ENCODE results near the gene KLHL42. TPM values are rescaled to one million over a fixed set of nuclear protein-coding genes. Genes with fewer than 3 reads are reported as not detected.

KLHL42 gene
- total RNA-seq, 1 donor from 2014 or later, result 48.8 TPM

DNA sequence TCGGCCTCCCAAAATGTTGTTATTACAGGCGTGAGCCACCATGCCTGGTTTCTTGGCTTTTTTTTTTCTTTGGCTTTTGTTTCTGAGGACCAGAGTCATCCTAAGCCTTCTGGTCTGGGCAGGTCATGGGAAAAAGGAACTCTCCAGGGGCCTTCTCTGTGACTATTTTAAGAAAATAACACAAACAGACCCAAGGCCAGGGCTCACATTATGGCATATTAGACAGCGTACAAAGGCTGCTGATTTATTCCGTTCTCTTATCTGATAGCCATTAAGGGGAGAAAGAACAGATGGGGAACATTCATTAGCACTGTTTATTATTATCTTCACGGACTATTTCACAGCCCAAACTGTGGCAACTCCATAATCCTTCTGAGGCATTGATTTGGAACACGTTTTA lies 28.8 kb downstream of the KLHL42 start:
- Mint-ChIP-seq H3K27ac (no peak overlapping the region), H3K4me1 (ENCODE audit: low read depth) (peaks cover 16% of the 10 kb centered on the region), H3K9me3 (ENCODE audit: low read depth) (no peaks in the 10 kb centered on the region), H3K4me3 (ENCODE audit: low read depth) (no peak overlapping the region), H3K36me3 (ENCODE audit: insufficient read depth) (no peaks in the 10 kb centered on the region), H3K27me3 (no peaks in the 10 kb centered on the region)
- TF ChIP-seq, protein P1, sequence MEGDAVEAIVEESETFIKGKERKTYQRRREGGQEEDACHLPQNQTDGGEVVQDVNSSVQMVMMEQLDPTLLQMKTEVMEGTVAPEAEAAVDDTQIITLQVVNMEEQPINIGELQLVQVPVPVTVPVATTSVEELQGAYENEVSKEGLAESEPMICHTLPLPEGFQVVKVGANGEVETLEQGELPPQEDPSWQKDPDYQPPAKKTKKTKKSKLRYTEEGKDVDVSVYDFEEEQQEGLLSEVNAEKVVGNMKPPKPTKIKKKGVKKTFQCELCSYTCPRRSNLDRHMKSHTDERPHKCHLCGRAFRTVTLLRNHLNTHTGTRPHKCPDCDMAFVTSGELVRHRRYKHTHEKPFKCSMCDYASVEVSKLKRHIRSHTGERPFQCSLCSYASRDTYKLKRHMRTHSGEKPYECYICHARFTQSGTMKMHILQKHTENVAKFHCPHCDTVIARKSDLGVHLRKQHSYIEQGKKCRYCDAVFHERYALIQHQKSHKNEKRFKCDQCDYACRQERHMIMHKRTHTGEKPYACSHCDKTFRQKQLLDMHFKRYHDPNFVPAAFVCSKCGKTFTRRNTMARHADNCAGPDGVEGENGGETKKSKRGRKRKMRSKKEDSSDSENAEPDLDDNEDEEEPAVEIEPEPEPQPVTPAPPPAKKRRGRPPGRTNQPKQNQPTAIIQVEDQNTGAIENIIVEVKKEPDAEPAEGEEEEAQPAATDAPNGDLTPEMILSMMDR (IDR thresholded peaks at IDR 0.05; ENCODE audit: unreplicated experiment), result no peak
- no peak for DNase-seq (ENCODE audit: low spot score, unreplicated experiment)

DNA sequence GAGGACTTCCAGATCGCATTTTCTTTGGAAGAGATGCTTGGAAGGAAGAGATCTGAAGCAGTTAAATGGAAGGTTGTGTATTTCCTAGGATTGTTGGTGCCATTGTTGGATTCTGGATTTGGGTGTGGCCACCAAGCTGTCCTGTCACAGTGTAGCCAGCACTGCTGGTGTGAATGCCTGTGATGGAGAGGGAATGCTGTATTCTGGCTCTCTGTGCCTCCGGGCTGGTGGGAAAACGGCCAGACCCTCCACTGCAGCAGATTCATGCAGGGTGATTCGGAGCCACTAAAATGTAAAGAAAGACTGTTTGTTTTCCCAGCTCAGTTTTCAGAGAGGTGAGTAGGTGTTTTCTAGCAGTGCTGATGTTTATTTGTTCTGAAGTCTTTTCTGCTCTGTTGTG lies 30.7 kb downstream of the KLHL42 start:
- Mint-ChIP-seq H3K36me3 (ENCODE audit: insufficient read depth) (no peaks in the 10 kb centered on the region), H3K4me3 (ENCODE audit: low read depth) (no peak overlapping the region), H3K4me1 (ENCODE audit: low read depth) (peaks cover 16% of the 10 kb centered on the region), H3K27me3 (no peaks in the 10 kb centered on the region), H3K9me3 (ENCODE audit: low read depth) (no peaks in the 10 kb centered on the region), H3K27ac (peak overlapping the region; percentile 1)
- TF ChIP-seq, protein P1 (IDR thresholded peaks at IDR 0.05; ENCODE audit: unreplicated experiment), result no peak
- DNase-seq (ENCODE audit: low spot score, unreplicated experiment), result no peak

DNA sequence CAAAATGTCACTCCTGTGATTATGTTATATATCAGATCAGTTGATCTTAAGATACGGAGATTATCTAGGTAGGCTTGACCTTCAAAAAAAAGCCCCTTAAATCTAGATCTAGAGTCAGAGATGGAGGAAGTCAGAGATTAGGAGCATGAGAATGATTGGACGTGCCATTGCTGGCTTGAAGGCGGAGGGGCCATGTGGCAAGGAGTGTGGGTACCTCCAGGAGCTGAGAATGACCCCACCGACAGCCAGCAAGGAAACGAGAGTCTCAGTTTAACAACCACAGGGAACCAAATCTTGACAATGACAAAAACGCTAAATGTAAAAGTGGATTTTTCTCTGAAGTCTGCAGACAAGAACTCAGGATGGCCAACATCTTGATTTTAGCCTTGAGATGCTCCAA lies 32.5 kb downstream of the KLHL42 start:
- no peak overlapping the region for H3K27ac Mint-ChIP-seq
- no peak overlapping the region for H3K4me3 Mint-ChIP-seq (ENCODE audit: low read depth)
- no peaks in the 10 kb centered on the region for H3K36me3 Mint-ChIP-seq (ENCODE audit: insufficient read depth)
- H3K27me3 Mint-ChIP-seq, result no peaks in the 10 kb centered on the region
- H3K9me3 Mint-ChIP-seq (ENCODE audit: low read depth), result no peaks in the 10 kb centered on the region
- peaks cover 9% of the 10 kb centered on the region for H3K4me1 Mint-ChIP-seq (ENCODE audit: low read depth)
- DNase-seq (ENCODE audit: low spot score, unreplicated experiment), result no peak
- TF ChIP-seq, protein P1 (IDR thresholded peaks at IDR 0.05; ENCODE audit: unreplicated experiment), result no peak

DNA sequence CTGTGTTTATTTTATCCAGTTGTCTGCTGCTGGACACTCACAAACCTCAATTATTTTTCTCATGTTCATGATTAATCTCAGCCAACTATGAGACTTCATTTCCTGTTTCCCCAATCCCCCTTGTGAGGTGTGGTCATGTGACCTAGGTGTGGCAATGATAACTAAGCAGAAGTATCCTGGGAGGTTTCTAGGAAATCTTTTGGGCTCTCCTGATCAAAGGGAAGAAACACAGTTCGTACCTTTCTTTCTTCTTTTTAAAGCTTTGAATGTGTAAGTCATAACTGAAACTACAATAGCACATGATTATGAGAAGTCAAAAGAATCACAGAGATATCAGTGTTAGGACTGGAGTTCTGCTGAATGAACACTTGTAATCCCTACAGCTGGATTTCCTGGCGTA lies 34.4 kb downstream of the KLHL42 start:
- Mint-ChIP-seq H3K27me3 (no peaks in the 10 kb centered on the region), H3K4me3 (ENCODE audit: low read depth) (no peak overlapping the region), H3K4me1 (ENCODE audit: low read depth) (peaks cover 6% of the 10 kb centered on the region), H3K27ac (no peak overlapping the region), H3K36me3 (ENCODE audit: insufficient read depth) (no peaks in the 10 kb centered on the region), H3K9me3 (ENCODE audit: low read depth) (peaks cover 4% of the 10 kb centered on the region)
- TF ChIP-seq, protein P1 (IDR thresholded peaks at IDR 0.05; ENCODE audit: unreplicated experiment), result no peak
- no peak for DNase-seq (ENCODE audit: low spot score, unreplicated experiment)

DNA sequence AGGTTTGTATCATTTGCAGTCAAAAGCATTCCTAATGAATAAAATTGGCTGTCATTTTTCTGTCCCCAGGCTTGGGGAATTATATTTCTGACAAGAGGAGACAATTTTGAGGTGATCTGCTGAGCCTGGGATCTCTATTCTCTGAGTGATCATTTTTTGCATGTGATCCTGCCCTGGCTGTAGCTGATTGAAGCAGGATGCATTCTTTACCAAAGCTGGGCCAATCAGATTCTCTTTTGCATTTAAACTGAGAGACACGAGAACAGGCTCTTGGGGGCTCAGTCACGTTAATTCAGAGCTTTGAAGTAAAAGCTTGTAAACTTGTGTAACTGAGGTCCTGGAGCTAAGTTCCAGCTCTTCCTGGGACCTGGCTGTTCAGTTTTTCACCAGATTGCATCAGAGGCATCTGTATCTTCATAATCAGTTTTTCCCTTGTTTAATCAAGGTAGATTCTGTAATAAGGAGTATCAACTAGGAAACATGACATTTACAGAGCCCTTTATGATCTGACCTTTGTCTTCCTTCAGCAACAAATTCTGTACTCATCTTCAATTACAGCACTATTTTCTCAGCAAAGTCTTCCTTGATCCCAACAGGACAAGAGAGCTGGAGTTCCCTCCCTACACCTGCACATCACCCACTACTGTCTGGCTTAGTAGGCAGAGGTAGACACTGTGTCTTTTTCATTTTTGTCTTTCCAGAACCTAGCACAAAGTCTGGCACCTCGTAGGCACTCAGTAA lies 35.0 kb downstream of the KLHL42 start:
- TF ChIP-seq, protein P1 (IDR thresholded peaks at IDR 0.05; ENCODE audit: unreplicated experiment), result no peak
- H3K4me3 Mint-ChIP-seq (ENCODE audit: low read depth), result no peak overlapping the region
- no peak for DNase-seq (ENCODE audit: low spot score, unreplicated experiment)
- H3K27ac Mint-ChIP-seq, result no peak overlapping the region
- H3K27me3 Mint-ChIP-seq, result no peaks in the 10 kb centered on the region
- H3K9me3 Mint-ChIP-seq (ENCODE audit: low read depth), result peaks cover 5% of the 10 kb centered on the region
- H3K36me3 Mint-ChIP-seq (ENCODE audit: insufficient read depth), result no peaks in the 10 kb centered on the region
- peaks cover 6% of the 10 kb centered on the region for H3K4me1 Mint-ChIP-seq (ENCODE audit: low read depth)
